ENCODE data around the gene SLC6A15.
A peak's percentile ranks its signal among the peaks of the same experiment; 100 is the strongest.

The SLC6A15 gene

GRCh38 chr12:84912198-84913128 is at the start of gene SLC6A15:
TSS of gene SLC6A15 (minus strand) at chr12:84912799. CDS start at chr12:84892120, 20,679 bp downstream.
- DNase-seq, result peak; percentile 82

GRCh38 chr12:84960918-84961317 is 48.3 kb upstream of the SLC6A15 start:
- no peak for DNase-seq

GRCh38 chr12:84955298-84955697 is 42.7 kb upstream of the SLC6A15 start:
- no peak for DNase-seq

- no peak for DNase-seq
These were observed 41.8 kb upstream of the SLC6A15 start for GRCh38 chr12:84954415-84954814.

- no peak for DNase-seq
These were observed 38.5 kb upstream of the SLC6A15 start for GRCh38 chr12:84950971-84951546.

GRCh38 chr12:84946753-84947152 is 34.2 kb upstream of the SLC6A15 start:
- DNase-seq, result no peak

GRCh38 chr12:84937415-84937814 is 24.8 kb upstream of the SLC6A15 start:
- DNase-seq, result no peak

GRCh38 chr12:84929501-84929900 is 16.9 kb upstream of the SLC6A15 start:
- no peak for DNase-seq

- DNase-seq, result no peak
These were observed 12.4 kb upstream of the SLC6A15 start for GRCh38 chr12:84924981-84925380.

- DNase-seq, result no peak
These were observed 10.1 kb upstream of the SLC6A15 start for GRCh38 chr12:84922693-84923092.

GRCh38 chr12:84920331-84920730 is 7.7 kb upstream of the SLC6A15 start:
- no peak for DNase-seq

- DNase-seq, result no peak
These were observed 6.7 kb upstream of the SLC6A15 start for GRCh38 chr12:84919271-84919670.

- no peak for DNase-seq
These were observed 523 bp upstream of the SLC6A15 start for GRCh38 chr12:84913129-84913515.

- peak; percentile 67 for DNase-seq
These were observed 1.1 kb downstream of the SLC6A15 start for GRCh38 chr12:84911271-84912197.

GRCh38 chr12:84910549-84911241 is 1.9 kb downstream of the SLC6A15 start:
- DNase-seq, result no peak

GRCh38 chr12:84904051-84904450 is 8.5 kb downstream of the SLC6A15 start:
- no peak for DNase-seq

GRCh38 chr12:84891106-84891838 is 21.3 kb downstream of the SLC6A15 start:
- DNase-seq, result no peak

- DNase-seq, result no peak
These were observed 22.8 kb downstream of the SLC6A15 start for GRCh38 chr12:84889818-84890217.

- no peak for DNase-seq
These were observed 23.7 kb downstream of the SLC6A15 start for GRCh38 chr12:84888861-84889260.

GRCh38 chr12:84877340-84877739 is 35.3 kb downstream of the SLC6A15 start:
- DNase-seq, result no peak

- DNase-seq, result no peak
These were observed 37.4 kb downstream of the SLC6A15 start for GRCh38 chr12:84875241-84875640.

GRCh38 chr12:84874825-84875139 is 37.8 kb downstream of the SLC6A15 start:
- DNase-seq, result no peak

Measured in NCI-H446 treated with DMSO at 0.1 percent for 48 hours (cell line).